SK-N-SH treated with all-trans-retinoic acid at 6 μM for 48 hours (cell line): ENCODE data around the gene ATP8A2.

Experiments
- ATAC-seq: fragments of 200-7000 bp; cut with Tn5 transposase; 3 replicates; pipeline ENCODE4 v1.9.1; 2020; ENCODE audit warnings: mild to moderate bottlenecking, moderate library complexity
- ARNTL ChIP-seq: fragments of 450-650 bp; formaldehyde crosslinking; IDR thresholded peaks from 2 replicates; pipeline ENCODE4 v1.5.0; 2020; ENCODE audit warnings: low read depth, mild to moderate bottlenecking, moderate library complexity, borderline replicate concordance
- CREB5 ChIP-seq: fragments of 250-450 bp; sonication (Bioruptor Pico); IDR thresholded peaks from 2 replicates; pipeline ENCODE4 v1.5.1; 2020; ENCODE audit warnings: low read depth, mild to moderate bottlenecking, moderate library complexity
- CSDC2 ChIP-seq: fragments of 250-450 bp; sonication (Bioruptor Pico); IDR thresholded peaks from 2 replicates; pipeline ENCODE4 v1.5.0; 2020; ENCODE audit warnings: mild to moderate bottlenecking, moderate library complexity
- CSRNP3 ChIP-seq: fragments of 250-450 bp; sonication (Bioruptor Pico); IDR thresholded peaks from 2 replicates; pipeline ENCODE4 v1.5.1; 2021; ENCODE audit warnings: mild to moderate bottlenecking, moderate library complexity
- ESRRG ChIP-seq: fragments of 250-450 bp; sonication (Bioruptor Pico); IDR thresholded peaks from 2 replicates; pipeline ENCODE4 v1.6.1; 2021; ENCODE audit warnings: mild to moderate bottlenecking
- GLIS3 ChIP-seq: fragments of 250-450 bp; sonication (Bioruptor Pico); IDR thresholded peaks from 2 replicates; pipeline ENCODE4 v1.5.0; 2020; ENCODE audit warnings: mild to moderate bottlenecking, moderate library complexity
- OSR1 ChIP-seq: fragments of 250-450 bp; sonication (Bioruptor Pico); IDR thresholded peaks from 2 replicates; pipeline ENCODE4 v1.8.0; 2022; ENCODE audit warnings: moderate library complexity, mild to moderate bottlenecking, inconsistent platforms
- PATZ1 ChIP-seq: fragments of 250-450 bp; sonication (Bioruptor Pico); IDR thresholded peaks from 2 replicates; pipeline ENCODE4 v1.8.0; 2020; ENCODE audit warnings: mild to moderate bottlenecking, moderate library complexity, borderline replicate concordance
- POU6F1 ChIP-seq: fragments of 250-450 bp; sonication (Bioruptor Pico); IDR thresholded peaks from 2 replicates; pipeline ENCODE4 v1.8.0; 2021; ENCODE audit warnings: low read depth, mild to moderate bottlenecking, moderate library complexity, borderline replicate concordance
- PPARA ChIP-seq: fragments of 250-450 bp; sonication (Bioruptor Pico); IDR thresholded peaks from 2 replicates; pipeline ENCODE4 v1.5.0; 2020; ENCODE audit warnings: mild to moderate bottlenecking, borderline replicate concordance
- RARB ChIP-seq: fragments of 250-450 bp; sonication (Bioruptor Pico); IDR thresholded peaks from 2 replicates; pipeline ENCODE4 v1.8.0; 2021; ENCODE audit warnings: mild to moderate bottlenecking, moderate library complexity
- TCF4 ChIP-seq: fragments of 250-450 bp; sonication (Bioruptor Pico); IDR thresholded peaks from 2 replicates; pipeline ENCODE4 v1.8.0; 2021; ENCODE audit warnings: mild to moderate bottlenecking, moderate library complexity, borderline replicate concordance
- TOX ChIP-seq: fragments of 250-450 bp; sonication (Bioruptor Pico); IDR thresholded peaks from 2 replicates; pipeline ENCODE4 v1.8.0; 2021; ENCODE audit warnings: mild to moderate bottlenecking, moderate library complexity, borderline replicate concordance
- ZC3H10 ChIP-seq: fragments of 250-450 bp; sonication (Bioruptor Pico); IDR thresholded peaks from 2 replicates; pipeline ENCODE4 v1.5.1; 2021; ENCODE audit warnings: mild to moderate bottlenecking, moderate library complexity
- ZFP3 ChIP-seq: fragments of 250-450 bp; sonication (Bioruptor Pico); IDR thresholded peaks from 2 replicates; pipeline ENCODE4 v1.5.0; 2020; ENCODE audit warnings: mild to moderate bottlenecking, moderate library complexity
- ZFP30 ChIP-seq: fragments of 450-650 bp; formaldehyde crosslinking; IDR thresholded peaks from 2 replicates; pipeline ENCODE4 v1.5.0; 2022; ENCODE audit warnings: mild to moderate bottlenecking, moderate library complexity
- ZNF565 ChIP-seq: fragments of 450-650 bp; formaldehyde crosslinking; conservative IDR thresholded peaks from 2 replicates; pipeline ENCODE4 v1.5.0; 2020; ENCODE audit warnings: low read depth, mild to moderate bottlenecking, moderate library complexity
- ZNF70 ChIP-seq: fragments of 450-650 bp; formaldehyde crosslinking; IDR thresholded peaks from 2 replicates; pipeline ENCODE4 v1.5.0; 2020; ENCODE audit warnings: mild to moderate bottlenecking, moderate library complexity
- ZNF8 ChIP-seq: fragments of 450-650 bp; formaldehyde crosslinking; IDR thresholded peaks from 2 replicates; pipeline ENCODE4 v1.5.0; 2020; ENCODE audit warnings: mild to moderate bottlenecking, moderate library complexity

ATP8A2 gene

GRCh38 chr13:25682276-25682675 is 310.5 kb downstream of the ATP8A2 start:
- no peak for ATAC-seq
- TF ChIP-seq ZNF70 (CRISPR knock-in tag) (no peak), ZNF8 (CRISPR knock-in tag) (no peak), CSDC2 (CRISPR knock-in tag) (no peak), TOX (CRISPR knock-in tag) (no peak), ESRRG (CRISPR knock-in tag) (no peak), RARB (no peak), POU6F1 (no peak), PATZ1 (CRISPR knock-in tag) (no peak)

GRCh38 chr13:25683056-25683455 is 311.3 kb downstream of the ATP8A2 start:
- TF ChIP-seq ZNF70 (CRISPR knock-in tag) (no peak), ZC3H10 (CRISPR knock-in tag) (no peak), CSRNP3 (CRISPR knock-in tag) (no peak), ZNF8 (CRISPR knock-in tag) (no peak)
- ATAC-seq, result no peak

- TF ChIP-seq CSDC2 (CRISPR knock-in tag), result no peak
- no peak for ATAC-seq
Measured at GRCh38 chr13:25683662-25684370, 312.0 kb downstream of the ATP8A2 start.

GRCh38 chr13:25684491-25684890 is 312.7 kb downstream of the ATP8A2 start:
- TF ChIP-seq POU6F1 (no peak), ESRRG (CRISPR knock-in tag) (no peak), PPARA (CRISPR knock-in tag) (no peak), ZC3H10 (CRISPR knock-in tag) (no peak), OSR1 (CRISPR knock-in tag) (no peak), ZNF70 (CRISPR knock-in tag) (no peak), ZFP30 (CRISPR knock-in tag) (no peak), ARNTL (CRISPR knock-in tag) (no peak), CREB5 (CRISPR knock-in tag) (no peak), ZFP3 (CRISPR knock-in tag) (no peak), TOX (CRISPR knock-in tag) (no peak), TCF4 (no peak)
- no peak for ATAC-seq

- TF ChIP-seq ZFP30 (CRISPR knock-in tag), result no peak
- TF ChIP-seq OSR1 (CRISPR knock-in tag), result no peak
- TF ChIP-seq TCF4, result no peak
- no peak for TF ChIP-seq CSDC2 (CRISPR knock-in tag)
- TF ChIP-seq GLIS3 (CRISPR knock-in tag), result no peak
- TF ChIP-seq RARB, result no peak
- no peak for TF ChIP-seq ZNF565
- ATAC-seq, result no peak
Measured at GRCh38 chr13:25686831-25687470, 315.2 kb downstream of the ATP8A2 start.
